HG03460 (cell line): ENCODE measurements around the gene SLC30A2.
"Not testable (repeated sequence)": the region's sequence is repeated elsewhere in the genome, so short reads cannot be mapped to it uniquely, and the experiment has no call there.

ENCODE experiments used
- ATAC-seq: cut with Tn5 transposase; IDR thresholded peaks from one replicate; pipeline ENCODE4 v1.9.1; 2021; ENCODE audit not compliant: unreplicated experiment

SLC30A2 gene

DNA sequence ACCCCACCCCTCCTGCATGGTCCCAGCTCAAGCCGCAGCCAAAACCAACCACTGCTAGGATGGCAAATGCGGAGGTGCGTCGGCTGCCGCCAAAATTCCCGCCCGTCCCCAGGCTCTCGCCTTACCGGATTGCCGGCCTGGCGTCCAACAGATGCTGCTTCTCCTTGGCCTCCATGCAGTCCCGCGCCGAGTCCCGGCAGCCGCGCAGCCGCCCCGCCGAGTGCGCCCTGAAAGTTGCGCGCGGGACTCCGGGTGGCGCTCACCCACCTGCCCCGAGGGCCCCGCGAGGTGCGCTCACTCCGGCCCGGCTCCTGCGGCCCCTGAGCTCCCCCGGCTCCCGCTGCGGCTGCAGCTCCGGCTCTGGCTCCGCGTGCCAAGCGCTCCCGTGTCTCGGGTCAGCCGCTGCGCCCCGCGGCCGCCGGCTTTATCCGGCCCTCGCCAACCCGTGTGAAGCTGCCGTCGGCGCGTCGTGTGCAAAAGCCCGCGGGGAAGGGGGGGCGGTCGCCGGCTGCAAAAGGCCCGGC is at the start of gene SLC30A2:
Gene SLC30A2, minus strand, starts transcription at position 397 of the 524 bp plus-strand sequence. Its CDS starts 222 bp downstream, at position 175.
- no peak for ATAC-seq

DNA sequence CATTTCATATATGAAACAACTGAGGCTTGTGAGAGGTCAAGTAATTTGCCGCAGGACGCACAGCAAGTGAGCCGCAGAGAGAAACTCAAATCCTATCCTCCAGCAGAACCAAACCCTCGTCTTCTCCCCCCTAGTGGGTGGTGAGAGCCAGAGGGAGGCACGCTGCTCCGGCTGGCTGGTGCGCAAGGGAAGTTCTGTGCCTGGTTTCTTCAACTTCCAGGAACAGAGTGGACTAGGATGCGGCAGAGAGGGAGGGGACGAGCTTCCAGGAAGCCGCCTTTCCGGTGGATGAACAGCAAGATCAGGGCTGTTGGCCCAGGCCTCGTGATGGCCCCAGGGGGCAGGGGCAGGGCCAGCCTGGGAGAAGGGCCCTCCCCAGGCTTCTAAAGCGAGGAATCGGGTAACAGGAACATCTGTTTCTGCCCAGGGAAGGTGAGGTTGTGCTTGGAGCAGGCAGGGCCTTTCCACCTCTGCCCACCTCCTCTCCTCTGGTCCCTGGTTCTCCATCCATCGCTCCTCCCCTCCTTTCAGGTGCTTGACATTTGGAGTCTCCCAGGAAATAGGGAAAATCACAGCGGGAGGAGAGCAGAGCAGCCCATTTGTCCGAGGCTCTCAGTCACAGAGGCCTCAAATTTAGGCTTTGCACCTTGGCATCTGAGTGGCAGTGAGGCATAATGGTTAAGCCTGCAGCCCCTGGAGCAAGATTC is 48.9 kb upstream of the SLC30A2 start:
- no peak for ATAC-seq

DNA sequence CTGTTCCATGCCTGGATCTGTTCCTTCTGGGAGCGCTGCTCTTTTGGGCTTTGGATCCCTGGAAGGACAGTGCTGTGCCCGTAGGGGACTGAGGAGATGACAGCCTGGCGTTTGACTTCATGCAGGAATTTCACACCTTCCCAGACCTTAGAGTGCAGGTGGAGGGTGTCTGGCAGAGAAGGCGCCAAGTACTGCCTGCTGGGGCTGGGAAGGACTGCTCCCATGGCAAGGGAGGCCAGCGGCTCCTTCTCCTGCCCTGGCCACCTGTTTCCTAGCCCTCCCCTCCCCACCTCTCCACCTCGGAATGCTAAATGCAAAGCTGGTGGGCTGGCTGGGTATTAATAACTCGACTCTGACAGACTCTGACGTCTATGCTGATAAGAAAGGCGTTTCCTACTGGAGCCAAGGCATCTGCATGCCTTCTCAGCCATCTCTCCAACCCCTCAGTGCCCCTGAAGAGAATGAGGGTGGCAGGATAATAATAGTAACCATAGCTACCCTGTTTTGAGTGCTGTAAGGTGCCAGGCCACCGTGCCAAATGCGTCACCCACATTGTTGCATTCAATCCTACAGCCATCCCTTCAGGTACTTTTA is 48.3 kb upstream of the SLC30A2 start:
- no peak for ATAC-seq

DNA sequence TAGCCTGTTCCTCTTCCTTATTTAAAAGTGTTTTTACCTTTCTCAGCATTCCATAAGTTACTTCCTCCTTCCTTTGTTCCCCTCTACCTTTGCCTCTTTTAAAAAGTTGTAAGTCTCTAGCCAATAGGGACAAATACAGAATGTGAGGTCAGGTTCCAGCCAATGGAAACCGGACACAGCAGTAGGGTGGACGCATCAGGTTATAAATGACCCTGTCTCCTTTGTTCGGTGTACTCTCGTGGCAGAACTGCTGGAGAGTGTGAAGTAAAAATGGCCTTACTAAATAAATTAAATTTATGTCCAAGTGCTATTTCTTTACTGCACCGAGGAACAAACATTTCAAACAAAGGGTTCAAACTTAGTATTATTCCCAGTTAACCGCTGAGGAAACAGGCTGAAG is 47.7 kb upstream of the SLC30A2 start:
- ATAC-seq = not testable (repeated sequence)

DNA sequence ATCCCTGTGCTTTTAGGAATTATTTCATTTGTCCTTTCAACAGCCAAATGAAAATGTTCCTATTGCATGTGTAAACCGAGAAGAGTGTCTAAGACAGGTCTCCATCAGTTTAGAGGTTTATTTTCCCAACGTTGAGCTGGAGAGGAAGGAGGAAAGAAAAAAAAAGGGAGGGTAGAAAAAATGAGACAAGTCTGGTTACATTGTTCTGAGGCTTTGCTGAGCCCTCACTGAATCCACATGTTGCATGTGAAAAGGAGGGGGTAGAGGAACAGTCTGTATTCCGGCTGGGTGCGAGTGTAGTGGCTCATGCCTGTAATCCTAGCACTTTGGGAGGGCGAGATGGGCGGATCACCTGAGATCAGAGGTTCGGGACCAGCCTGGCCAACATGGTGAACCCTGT is 46.5 kb upstream of the SLC30A2 start:
- no peak for ATAC-seq

DNA sequence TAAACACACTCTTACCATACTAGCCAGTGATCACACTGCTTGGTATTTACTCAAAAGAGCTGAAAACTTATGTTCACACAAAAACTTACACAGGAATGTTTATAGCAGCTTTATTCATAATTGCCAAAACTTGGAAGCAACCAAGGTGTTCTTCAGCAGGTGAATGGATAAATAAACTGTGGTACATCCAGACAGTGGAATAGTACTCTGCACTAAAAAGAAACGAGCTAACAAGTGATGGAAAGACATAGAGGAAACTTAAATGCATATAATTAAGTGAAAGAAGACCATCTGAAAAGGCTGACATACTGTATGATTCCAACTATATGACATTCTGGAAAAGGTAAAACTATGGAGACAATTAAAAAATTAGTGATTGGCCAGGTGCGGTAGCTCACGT is 45.0 kb upstream of the SLC30A2 start:
- no peak for ATAC-seq

DNA sequence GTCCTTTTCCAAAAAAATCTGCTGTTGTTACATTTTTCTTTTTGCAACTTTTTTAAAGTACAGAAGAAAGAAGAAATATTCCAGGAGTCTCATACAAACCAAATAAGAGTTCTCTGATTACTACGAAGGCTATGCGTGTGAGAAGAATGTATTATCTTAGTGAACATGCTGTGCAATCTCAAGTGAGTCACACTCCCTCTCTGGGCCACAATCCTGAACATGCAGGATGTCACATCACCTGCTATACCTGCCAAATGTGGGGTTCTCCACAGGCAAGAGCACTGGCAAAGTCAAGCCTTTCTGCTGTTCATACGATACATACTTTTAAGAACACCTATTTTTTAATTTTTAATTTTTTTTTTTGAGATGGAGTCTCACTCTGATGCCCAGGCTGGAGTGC is 43.2 kb upstream of the SLC30A2 start:
- no peak for ATAC-seq

- ATAC-seq = no peak
Observed at GRCh38 chr1:26084844-26085243, 38.9 kb upstream of the SLC30A2 start.

- no peak for ATAC-seq
Observed at GRCh38 chr1:26084091-26084561, 38.2 kb upstream of the SLC30A2 start.

- ATAC-seq = no peak
Observed at GRCh38 chr1:26083208-26083607, 37.3 kb upstream of the SLC30A2 start.

DNA sequence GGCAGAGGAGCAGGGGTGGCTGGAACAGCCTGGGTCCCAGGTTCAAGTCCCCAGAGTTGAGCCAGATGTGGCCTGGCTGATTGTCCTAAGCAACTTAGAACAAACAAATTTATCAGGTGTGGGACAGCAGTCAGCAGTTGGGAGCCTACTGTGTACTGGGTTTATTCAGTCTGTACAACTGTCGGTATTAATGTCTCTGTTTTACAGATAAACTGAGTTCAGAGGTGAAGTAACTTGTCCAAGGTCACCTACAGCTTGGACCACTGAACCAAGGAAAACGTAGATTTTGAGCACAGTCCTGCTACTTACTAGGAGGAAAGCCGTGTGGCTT is 36.1 kb upstream of the SLC30A2 start:
- no peak for ATAC-seq

DNA sequence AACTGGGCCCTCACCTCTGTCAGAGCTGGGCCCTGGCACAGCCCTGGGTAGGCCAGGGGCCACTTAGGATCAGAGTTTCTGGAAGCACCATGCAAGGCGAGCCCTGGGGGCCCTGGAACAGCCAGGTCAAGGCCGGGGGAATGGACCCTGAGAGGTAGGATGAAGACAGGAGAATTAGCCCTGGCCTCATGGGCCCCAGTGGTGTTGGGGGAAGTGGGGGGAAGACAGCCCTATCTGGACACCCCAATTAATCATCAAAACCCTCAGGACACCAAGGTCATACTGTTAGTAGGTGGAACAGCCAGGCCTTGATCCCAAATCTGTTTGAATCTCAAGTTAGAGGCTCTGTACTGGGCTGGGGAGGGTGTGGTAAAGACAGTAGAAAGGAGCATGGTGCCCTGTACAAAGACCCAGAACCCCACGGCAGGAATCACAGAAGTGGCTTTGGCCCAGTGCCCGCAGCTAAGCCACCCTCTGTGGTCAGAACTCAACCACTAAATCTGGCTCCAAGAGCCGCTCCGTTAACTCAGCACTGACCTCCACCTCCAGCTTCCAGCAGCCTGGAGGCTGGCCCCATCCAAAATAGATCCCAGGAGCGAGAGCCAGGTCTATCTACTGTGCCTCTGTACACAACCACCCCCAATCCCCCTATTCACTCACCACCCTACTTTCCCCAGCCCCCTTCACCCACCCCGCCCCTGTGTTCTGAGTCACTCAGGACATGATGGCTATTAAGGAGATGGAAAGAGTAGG is 35.5 kb upstream of the SLC30A2 start:
- no peak for ATAC-seq

DNA sequence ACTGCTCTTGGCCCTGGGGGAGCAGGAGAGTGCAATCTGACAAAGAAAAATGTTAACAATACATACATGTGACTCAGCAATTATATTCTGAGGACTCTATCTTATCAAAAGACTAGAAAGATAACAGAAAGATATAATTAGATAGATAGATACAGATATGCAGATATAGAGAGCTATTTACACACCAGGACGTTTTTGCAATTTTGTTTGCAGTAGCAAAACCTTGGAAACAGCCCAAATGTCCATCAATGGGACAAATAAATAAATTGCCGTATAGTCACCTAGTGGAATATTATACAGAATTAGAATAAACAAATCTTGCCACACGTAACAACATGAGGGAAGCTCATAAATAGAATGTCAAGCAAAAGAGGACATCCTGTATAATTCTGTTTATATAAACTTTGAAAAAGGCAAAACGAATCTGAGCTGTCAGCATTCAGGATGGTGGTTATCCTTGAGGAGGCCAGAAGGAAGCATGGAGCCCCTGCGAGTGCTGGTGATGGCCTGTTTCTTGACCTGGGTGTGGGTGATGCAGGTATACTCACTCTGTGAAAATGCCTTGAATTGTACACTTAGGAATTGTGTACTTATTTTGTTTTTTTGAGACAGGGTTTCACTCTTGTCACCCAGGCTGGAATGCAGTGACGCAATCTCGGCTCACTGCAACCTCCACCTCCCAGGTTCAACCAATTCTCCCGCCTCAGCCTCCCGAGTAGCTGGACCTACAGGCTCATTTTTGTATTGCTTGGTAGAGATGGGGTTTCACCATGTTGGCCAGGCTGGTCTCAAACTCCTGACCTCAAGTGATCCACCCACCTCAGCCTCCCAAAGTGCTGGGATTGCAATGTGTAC is 34.3 kb upstream of the SLC30A2 start:
- no peak for ATAC-seq

GRCh38 chr1:26079178-26079563 is 33.3 kb upstream of the SLC30A2 start:
- ATAC-seq = no peak

DNA sequence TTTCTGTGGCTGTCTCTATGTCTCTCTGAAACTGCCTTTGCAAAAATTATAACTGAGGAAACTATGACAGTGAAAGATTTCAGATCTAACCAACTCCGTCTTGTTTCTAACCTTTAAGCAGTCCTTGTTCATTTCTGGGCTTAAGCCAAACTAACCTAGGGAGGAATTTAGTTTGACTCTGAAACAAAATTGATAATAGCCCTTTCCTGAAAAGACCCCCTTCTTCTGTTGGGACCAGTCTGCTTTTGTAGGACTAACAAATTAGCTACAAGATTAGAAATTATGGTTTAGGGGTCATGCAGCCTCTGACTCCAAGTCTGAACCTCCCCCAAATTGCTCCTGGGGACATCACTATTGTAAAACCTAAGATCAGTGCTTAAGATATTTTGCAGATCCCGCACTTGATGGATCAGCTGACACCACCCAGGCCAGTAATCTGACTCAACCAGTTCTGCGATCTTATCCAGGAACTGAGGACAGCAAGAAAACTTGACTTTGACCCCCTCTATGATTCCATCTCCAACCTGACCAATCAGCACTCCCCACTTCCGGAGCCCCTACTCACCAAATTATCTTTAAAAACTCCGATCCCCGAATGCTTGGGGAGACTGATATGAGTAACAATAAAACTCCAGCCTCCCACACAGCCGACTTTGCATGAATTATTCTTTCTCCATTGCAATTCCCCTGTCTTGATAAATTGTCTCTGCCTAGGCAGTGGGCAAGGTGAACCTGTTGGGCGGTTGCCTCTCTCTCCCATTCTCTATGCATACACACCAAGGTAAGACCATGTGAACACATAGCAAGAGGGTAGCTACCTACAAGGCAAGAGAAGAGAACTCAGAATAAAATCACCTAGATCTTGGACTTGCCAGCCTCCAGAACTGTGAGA is 32.6 kb upstream of the SLC30A2 start:
- no peak for ATAC-seq

DNA sequence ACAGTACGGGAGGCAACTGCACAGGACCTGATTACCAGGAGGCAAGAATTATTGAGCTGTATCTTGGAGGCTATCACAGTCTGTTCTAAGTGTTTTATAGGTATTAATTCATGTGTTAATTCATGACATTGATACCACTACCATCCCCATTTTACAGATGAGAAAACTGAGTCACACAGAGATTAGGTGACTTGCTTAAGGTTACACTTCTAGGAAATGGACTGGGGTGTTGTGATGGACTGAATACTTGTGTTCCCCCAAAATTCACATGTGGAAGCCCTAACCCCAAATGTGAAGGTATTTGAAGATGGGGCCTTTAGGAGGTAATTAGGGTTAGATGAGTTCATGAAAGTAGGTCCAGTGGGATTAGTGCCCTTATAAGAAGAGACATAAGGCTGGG is 31.6 kb upstream of the SLC30A2 start:
- no peak for ATAC-seq

DNA sequence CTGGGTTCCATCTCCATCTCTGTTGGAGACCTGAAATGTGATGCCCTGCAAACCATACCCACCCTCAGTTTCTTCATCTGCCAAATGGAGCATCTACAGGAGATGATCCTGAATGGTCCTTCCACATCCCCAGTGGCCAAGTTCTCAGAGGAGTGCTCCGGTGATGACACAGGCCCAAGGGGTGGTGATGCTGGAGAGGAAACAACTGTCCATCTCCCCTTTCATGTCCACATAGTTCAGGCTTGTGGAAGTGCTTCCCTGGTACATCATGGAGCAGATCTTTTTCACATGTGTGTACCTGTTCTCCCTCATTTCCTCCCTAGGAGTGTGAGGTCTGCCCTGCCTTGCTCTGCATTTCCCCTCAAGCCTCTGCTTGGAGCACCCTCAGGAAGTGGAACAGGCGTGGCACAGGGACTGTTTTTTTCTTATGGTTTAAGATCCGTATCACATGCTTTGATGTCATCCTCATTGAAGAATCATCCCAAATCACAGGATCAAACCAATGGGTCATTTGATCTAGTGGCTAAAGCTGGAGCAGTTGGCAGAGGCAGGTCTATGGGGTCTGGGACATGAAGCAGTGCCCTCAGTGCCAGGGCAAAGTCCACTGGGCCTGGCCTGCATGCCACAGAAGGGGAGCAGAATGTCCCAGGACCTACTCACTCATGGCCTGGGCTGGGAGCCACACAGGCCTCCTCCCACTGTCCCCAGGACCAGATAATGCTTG is 29.7 kb upstream of the SLC30A2 start:
- no peak for ATAC-seq

DNA sequence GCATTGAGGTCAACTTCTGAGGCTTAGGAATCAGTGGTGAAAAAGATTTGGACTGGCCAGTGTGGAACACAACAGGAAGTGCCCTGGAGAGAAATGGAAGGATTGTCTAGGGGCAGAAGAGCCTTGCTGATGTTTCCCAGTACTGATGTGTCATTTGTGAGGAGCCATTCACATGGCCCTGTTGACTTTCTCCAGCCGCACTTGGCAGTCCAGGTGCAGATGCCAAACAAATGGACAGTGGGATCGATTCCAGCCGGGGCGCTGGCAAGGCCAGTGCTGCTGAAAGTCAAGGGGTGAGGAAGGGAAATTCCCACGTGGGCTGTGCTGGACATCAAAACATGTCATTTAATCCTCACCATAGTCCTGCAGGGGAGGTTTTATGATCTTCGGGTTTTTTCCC is 26.4 kb upstream of the SLC30A2 start:
- no peak for ATAC-seq

DNA sequence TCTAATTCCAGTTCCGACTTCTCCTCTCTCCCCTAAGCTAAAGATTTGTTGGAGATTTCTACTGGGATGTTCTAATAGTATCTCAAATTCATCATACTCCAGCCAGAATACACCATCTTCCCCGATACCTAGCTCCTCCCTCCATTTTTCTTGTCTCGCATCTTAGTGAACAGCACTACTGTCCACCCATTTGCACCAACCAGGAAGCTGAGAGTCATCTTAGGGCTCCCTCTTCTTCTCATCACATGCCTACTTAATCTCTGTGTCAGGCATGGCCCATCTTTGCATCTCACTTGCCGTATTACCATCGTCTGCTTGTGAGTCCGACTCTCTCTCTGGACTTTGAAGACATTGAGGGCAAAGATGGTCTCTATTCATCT is 25.0 kb upstream of the SLC30A2 start:
- no peak for ATAC-seq
